ENCODE measurements around the gene DACH1.

Gene DACH1

DNA sequence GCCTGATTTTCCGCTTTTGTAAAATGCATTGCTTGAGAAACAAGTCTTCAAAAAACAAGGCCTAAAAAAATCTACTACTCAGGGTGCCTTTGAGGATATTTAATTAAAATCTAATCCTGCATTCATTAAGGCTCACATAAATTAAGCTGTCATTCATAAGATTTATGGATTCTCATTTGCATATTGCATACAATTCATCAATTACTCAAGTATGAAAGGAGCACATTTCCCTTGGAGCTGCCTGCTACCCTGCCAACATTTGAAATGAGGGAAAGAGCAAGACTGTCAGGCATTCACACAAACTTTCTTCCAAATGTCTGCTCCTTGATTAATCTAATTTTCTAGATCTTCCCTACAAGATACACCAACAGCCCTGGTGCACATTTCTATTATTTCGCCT lies 140.0 kb downstream of the DACH1 start:
- H3K4me3 ChIP-seq (ENCODE audit: low read length), result no peak overlapping the region
- no peak overlapping the region for H3K4me2 ChIP-seq (ENCODE audit: low read length)
- H3K36me3 ChIP-seq (ENCODE audit: insufficient read depth, low read length), result no peaks in the 10 kb centered on the region
- H3K4me1 ChIP-seq (ENCODE audit: control insufficient read depth, insufficient read depth, low read length), result no peaks in the 10 kb centered on the region
- no peaks in the 10 kb centered on the region for H3K27me3 ChIP-seq (ENCODE audit: control insufficient read depth, insufficient read depth, low read length)
- no peak overlapping the region for H3K9ac ChIP-seq (ENCODE audit: low read depth, low read length)
- no peaks in the 10 kb centered on the region for H3K9me3 ChIP-seq (replicated peaks; ENCODE audit: low read length)

DNA sequence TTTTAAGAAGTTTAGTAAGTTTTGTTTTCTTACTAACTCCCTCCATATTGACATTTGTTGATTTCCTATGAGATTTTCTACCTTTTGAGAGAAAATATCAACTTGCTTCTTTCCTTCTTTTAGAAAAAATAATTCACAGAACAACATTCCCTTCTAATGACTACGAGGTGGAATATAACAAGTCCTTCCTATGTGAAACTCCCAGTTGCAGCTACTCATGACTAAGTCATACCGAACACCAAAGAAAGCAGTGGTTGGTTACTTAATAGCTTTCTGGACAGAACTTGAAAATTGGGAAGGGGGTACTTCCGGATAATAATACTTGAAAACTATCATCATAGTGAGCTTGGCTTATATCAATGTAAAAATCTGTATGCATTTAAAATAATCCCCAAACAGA lies 144.8 kb downstream of the DACH1 start:
- H3K4me1 ChIP-seq (ENCODE audit: control insufficient read depth, insufficient read depth, low read length), result no peaks in the 10 kb centered on the region
- no peak overlapping the region for H3K9ac ChIP-seq (ENCODE audit: low read depth, low read length)
- H3K9me3 ChIP-seq (replicated peaks; ENCODE audit: low read length), result no peaks in the 10 kb centered on the region
- H3K4me2 ChIP-seq (ENCODE audit: low read length), result no peak overlapping the region
- no peaks in the 10 kb centered on the region for H3K27me3 ChIP-seq (ENCODE audit: control insufficient read depth, insufficient read depth, low read length)
- no peak overlapping the region for H3K4me3 ChIP-seq (ENCODE audit: low read length)
- H3K36me3 ChIP-seq (ENCODE audit: insufficient read depth, low read length), result no peaks in the 10 kb centered on the region

DNA sequence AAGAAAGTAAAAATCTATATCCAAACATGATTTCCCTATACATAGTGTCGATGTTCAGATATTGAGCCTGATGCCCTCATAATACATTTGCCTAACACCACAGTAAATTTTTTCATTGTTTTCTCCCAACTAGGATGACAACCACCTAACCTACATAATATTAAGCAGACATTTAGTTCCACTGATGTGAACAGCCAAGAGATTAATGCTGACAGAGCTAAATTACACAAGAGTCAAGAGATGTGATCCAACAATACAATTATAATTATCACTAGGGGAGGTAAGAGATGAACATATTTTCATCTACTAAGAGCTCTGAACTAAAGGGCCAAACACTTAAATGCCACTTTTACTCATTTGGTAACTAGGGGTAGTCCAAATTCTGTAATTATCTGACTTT lies 145.9 kb downstream of the DACH1 start:
- Histone ChIP-seq H3K4me2 (ENCODE audit: low read length) (no peak overlapping the region), H3K36me3 (ENCODE audit: insufficient read depth, low read length) (no peaks in the 10 kb centered on the region), H3K27me3 (ENCODE audit: control insufficient read depth, insufficient read depth, low read length) (no peaks in the 10 kb centered on the region), H3K9me3 (replicated peaks; ENCODE audit: low read length) (no peaks in the 10 kb centered on the region), H3K4me1 (ENCODE audit: control insufficient read depth, insufficient read depth, low read length) (no peaks in the 10 kb centered on the region), H3K9ac (ENCODE audit: low read depth, low read length) (no peak overlapping the region), H3K4me3 (ENCODE audit: low read length) (no peak overlapping the region)

DNA sequence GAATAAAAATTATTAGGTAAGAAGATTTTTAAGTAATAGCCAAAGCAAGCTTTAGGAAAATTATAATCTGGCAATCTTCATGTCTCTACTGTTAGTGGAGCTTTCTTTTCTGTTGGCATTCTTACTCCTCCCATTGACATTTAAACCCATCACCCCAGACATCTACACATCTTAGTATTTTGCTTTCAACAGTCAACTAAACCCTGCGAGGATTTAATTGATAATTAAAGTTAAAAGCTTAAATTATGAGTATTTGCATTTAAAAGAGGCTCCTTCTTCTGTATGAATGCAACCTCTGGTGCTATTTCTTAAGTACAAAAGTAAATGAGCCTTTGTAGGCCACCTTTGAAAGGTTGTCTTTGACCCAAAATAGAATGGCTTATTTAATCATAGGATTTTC lies 148.1 kb downstream of the DACH1 start:
- Histone ChIP-seq H3K4me3 (ENCODE audit: low read length) (no peak overlapping the region), H3K27me3 (ENCODE audit: control insufficient read depth, insufficient read depth, low read length) (no peaks in the 10 kb centered on the region), H3K4me2 (ENCODE audit: low read length) (no peak overlapping the region), H3K36me3 (ENCODE audit: insufficient read depth, low read length) (no peaks in the 10 kb centered on the region), H3K9ac (ENCODE audit: low read depth, low read length) (no peak overlapping the region), H3K9me3 (replicated peaks; ENCODE audit: low read length) (no peaks in the 10 kb centered on the region), H3K4me1 (ENCODE audit: control insufficient read depth, insufficient read depth, low read length) (no peaks in the 10 kb centered on the region)

DNA sequence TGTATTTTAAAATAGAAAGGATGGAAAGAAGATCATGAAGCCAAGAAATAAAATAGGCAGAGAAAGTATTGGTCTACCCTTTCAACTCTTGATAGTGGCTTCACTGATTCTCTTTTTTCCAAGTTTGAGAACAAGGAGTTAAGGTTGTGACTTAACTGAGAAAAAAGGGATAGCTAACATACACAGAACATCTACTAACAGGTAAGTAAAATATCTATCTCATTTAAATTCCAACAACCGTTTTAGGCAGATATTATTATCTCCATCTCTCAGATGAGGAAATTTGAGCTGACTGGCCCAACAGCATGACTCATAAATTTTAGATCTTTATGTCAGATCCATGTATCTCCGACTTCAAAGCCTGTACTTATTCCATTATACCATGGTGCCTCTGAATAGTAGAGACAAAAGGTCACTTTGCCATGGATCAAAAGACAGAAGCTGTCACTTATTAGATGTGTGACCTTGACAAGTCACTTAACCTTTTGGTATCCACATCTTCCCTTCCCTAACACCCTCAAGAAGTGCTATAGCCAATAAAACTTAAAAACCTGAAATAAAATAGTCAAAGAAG lies 152.1 kb downstream of the DACH1 start:
- Histone ChIP-seq H3K27me3 (ENCODE audit: control insufficient read depth, insufficient read depth, low read length) (no peaks in the 10 kb centered on the region), H3K4me3 (ENCODE audit: low read length) (no peak overlapping the region), H3K4me2 (ENCODE audit: low read length) (no peak overlapping the region), H3K9me3 (replicated peaks; ENCODE audit: low read length) (no peaks in the 10 kb centered on the region), H3K4me1 (ENCODE audit: control insufficient read depth, insufficient read depth, low read length) (no peaks in the 10 kb centered on the region), H3K9ac (ENCODE audit: low read depth, low read length) (no peak overlapping the region), H3K36me3 (ENCODE audit: insufficient read depth, low read length) (no peaks in the 10 kb centered on the region)

DNA sequence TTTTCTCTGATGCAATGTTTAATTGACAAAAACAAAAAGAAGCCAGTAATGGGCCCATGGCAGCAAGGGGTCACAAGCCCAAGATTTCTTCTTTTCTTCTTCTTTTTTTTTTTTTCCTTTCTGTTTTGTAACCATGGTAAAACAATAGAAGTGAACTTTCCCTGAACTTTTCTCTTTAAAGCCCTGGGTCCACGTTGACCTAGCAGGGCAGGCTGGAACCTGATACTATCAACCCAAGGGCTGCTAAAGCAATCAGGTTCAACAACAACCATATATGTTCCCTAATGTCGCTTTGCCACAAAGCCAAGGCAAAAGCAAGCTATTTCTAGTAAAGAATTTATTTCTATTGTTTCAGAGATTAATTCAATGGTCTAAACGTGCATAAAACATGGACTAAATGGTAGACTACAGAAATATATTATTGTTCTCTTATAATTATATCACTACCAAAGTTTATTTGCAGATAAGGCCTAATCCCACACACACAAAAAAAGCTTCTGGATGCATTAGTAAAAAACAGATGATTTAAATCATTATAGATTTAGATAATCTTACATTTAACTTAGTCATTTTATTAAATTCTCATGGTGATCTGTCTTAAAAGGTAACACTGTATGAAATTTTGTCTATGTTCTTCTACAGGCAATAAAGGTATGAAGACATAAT lies 153.9 kb downstream of the DACH1 start:
- no peaks in the 10 kb centered on the region for H3K4me1 ChIP-seq (ENCODE audit: control insufficient read depth, insufficient read depth, low read length)
- no peaks in the 10 kb centered on the region for H3K9me3 ChIP-seq (replicated peaks; ENCODE audit: low read length)
- no peak overlapping the region for H3K4me2 ChIP-seq (ENCODE audit: low read length)
- H3K9ac ChIP-seq (ENCODE audit: low read depth, low read length), result no peak overlapping the region
- H3K27me3 ChIP-seq (ENCODE audit: control insufficient read depth, insufficient read depth, low read length), result no peaks in the 10 kb centered on the region
- H3K36me3 ChIP-seq (ENCODE audit: insufficient read depth, low read length), result no peaks in the 10 kb centered on the region
- no peak overlapping the region for H3K4me3 ChIP-seq (ENCODE audit: low read length)

DNA sequence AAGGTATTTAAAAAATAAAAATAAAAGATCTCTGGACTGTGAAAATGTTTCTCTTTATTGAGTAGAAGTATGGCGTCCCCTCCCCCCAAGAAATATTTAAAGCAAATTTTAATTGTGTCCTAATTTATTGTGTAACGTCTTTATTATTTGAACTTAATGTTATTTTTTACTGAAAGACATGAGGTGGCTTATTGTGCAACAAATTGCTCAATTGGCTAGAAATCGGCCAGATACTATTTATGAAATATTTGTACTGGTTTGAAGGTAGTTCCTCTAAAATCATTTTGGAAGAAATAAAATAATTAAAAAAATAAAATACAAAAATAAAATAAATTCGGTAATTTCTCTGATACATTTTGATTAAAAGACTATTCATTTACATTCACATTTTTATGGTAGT lies 162.3 kb downstream of the DACH1 start:
- H3K9ac ChIP-seq (ENCODE audit: low read depth, low read length), result no peak overlapping the region
- no peaks in the 10 kb centered on the region for H3K9me3 ChIP-seq (replicated peaks; ENCODE audit: low read length)
- no peaks in the 10 kb centered on the region for H3K36me3 ChIP-seq (ENCODE audit: insufficient read depth, low read length)
- H3K27me3 ChIP-seq (ENCODE audit: control insufficient read depth, insufficient read depth, low read length), result no peaks in the 10 kb centered on the region
- no peaks in the 10 kb centered on the region for H3K4me1 ChIP-seq (ENCODE audit: control insufficient read depth, insufficient read depth, low read length)
- H3K4me3 ChIP-seq (ENCODE audit: low read length), result no peak overlapping the region
- H3K4me2 ChIP-seq (ENCODE audit: low read length), result no peak overlapping the region

DNA sequence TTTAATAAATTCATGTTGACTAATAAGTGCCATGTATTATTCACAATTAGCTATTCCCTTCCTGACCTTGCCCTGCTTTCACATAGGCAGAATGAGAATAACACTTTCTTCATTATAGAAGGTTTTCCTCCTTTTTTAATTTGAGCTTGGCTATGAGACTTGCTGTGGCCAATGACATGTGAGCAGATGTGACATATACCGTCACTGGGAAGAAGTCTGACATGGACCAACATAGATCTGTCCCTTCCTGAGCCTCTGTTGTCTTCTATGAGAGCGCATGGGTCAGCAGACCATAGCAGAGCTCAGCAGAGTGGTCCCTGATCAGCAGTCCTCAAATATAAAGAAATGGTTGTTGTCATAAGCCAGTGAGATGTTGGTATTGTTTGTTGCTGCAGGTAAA lies 163.9 kb downstream of the DACH1 start:
- Histone ChIP-seq H3K4me1 (ENCODE audit: control insufficient read depth, insufficient read depth, low read length) (no peaks in the 10 kb centered on the region), H3K36me3 (ENCODE audit: insufficient read depth, low read length) (no peaks in the 10 kb centered on the region), H3K4me2 (ENCODE audit: low read length) (no peak overlapping the region), H3K27me3 (ENCODE audit: control insufficient read depth, insufficient read depth, low read length) (no peaks in the 10 kb centered on the region), H3K9me3 (replicated peaks; ENCODE audit: low read length) (no peaks in the 10 kb centered on the region), H3K9ac (ENCODE audit: low read depth, low read length) (no peak overlapping the region), H3K4me3 (ENCODE audit: low read length) (no peak overlapping the region)

DNA sequence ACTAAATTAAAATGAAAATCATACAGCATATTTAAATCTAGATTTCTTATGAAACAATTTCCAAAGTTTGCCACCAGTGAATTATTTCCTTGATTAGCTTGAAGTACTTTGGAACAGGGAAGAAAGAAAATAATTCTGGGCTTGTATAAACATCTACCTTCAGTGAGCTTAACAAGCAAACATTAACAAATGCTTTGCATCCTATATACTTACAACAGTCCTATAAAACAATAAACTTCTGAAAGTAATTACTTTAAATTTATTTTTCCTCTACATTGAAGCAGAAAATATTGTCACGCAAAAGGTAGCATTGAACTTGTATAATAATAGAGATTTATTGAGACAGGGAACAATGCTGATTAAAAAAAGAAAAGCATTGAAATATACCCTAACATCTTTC lies 164.8 kb downstream of the DACH1 start:
- Histone ChIP-seq H3K27me3 (ENCODE audit: control insufficient read depth, insufficient read depth, low read length) (no peaks in the 10 kb centered on the region), H3K4me3 (ENCODE audit: low read length) (no peak overlapping the region), H3K9me3 (replicated peaks; ENCODE audit: low read length) (no peaks in the 10 kb centered on the region), H3K36me3 (ENCODE audit: insufficient read depth, low read length) (no peaks in the 10 kb centered on the region), H3K9ac (ENCODE audit: low read depth, low read length) (no peak overlapping the region), H3K4me1 (ENCODE audit: control insufficient read depth, insufficient read depth, low read length) (no peaks in the 10 kb centered on the region), H3K4me2 (ENCODE audit: low read length) (no peak overlapping the region)

DNA sequence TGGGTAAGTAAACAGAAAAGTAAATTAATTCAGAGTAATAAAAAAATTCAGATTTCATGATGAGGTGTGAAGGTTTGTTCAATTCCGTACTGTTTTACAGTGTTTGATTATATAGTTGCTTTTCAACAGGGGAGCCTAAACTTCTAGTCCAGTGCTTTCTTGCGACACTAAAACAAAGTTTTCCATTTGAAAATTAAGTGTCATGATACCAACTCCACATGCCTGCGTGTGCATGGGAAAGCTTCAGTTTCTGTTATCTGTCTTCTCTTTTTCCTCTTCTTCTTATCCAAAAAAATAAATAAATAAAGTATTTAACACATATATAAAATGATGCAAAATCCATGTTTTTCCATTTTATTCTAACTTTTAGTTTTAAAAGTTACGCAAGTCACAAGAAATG lies 165.3 kb downstream of the DACH1 start:
- no peak overlapping the region for H3K4me2 ChIP-seq (ENCODE audit: low read length)
- H3K4me3 ChIP-seq (ENCODE audit: low read length), result no peak overlapping the region
- H3K9me3 ChIP-seq (replicated peaks; ENCODE audit: low read length), result no peaks in the 10 kb centered on the region
- no peaks in the 10 kb centered on the region for H3K4me1 ChIP-seq (ENCODE audit: control insufficient read depth, insufficient read depth, low read length)
- H3K9ac ChIP-seq (ENCODE audit: low read depth, low read length), result no peak overlapping the region
- H3K36me3 ChIP-seq (ENCODE audit: insufficient read depth, low read length), result no peaks in the 10 kb centered on the region
- no peaks in the 10 kb centered on the region for H3K27me3 ChIP-seq (ENCODE audit: control insufficient read depth, insufficient read depth, low read length)

DNA sequence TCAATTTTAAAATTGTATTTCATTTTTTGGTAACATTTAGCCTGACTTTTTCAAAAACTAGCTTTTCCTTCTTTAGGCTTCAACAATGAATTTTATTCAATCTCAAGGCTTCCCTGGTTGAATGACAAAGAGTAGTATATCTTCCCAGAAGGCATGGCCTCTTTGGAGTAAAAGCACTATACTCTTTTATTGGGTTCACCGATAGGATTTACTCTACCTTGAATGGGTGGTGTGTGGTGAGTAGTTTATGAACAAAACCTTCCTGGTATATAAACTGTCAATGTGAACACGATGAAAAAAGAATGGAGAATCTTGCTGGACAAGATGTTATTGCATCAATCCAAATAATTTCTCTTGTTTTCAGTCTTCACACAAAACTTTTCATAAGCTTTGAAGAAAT lies 167.7 kb downstream of the DACH1 start:
- no peaks in the 10 kb centered on the region for H3K27me3 ChIP-seq (ENCODE audit: control insufficient read depth, insufficient read depth, low read length)
- H3K4me1 ChIP-seq (ENCODE audit: control insufficient read depth, insufficient read depth, low read length), result no peaks in the 10 kb centered on the region
- H3K9me3 ChIP-seq (replicated peaks; ENCODE audit: low read length), result no peaks in the 10 kb centered on the region
- no peaks in the 10 kb centered on the region for H3K36me3 ChIP-seq (ENCODE audit: insufficient read depth, low read length)
- H3K4me2 ChIP-seq (ENCODE audit: low read length), result no peak overlapping the region
- H3K4me3 ChIP-seq (ENCODE audit: low read length), result no peak overlapping the region
- no peak overlapping the region for H3K9ac ChIP-seq (ENCODE audit: low read depth, low read length)

DNA sequence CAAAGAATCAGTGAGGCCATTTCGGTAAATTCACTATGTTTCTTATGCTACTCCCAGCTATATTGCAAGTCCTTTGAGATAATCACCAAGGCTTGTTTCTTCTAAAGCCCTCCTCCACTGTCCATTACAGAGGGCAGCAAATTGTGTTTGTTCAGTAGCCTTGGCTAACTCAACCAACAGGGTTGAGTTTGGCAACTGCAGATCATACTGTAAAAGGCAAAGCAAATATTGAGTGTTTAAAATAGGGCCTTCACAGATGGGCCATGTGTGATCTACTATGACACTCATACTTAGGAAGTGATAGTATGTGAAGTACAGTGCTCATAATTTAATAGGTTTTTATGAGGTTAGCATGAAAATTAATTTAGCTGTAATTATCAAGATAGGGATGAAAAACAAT lies 171.3 kb downstream of the DACH1 start:
- H3K27me3 ChIP-seq (ENCODE audit: control insufficient read depth, insufficient read depth, low read length), result no peaks in the 10 kb centered on the region

More for the DNA sequence above, 171.3 kb downstream of the DACH1 start:
- no peaks in the 10 kb centered on the region for H3K9me3 ChIP-seq (replicated peaks; ENCODE audit: low read length)
- no peak overlapping the region for H3K4me3 ChIP-seq (ENCODE audit: low read length)
- no peak overlapping the region for H3K4me2 ChIP-seq (ENCODE audit: low read length)
- H3K4me1 ChIP-seq (ENCODE audit: control insufficient read depth, insufficient read depth, low read length), result no peaks in the 10 kb centered on the region
- no peaks in the 10 kb centered on the region for H3K36me3 ChIP-seq (ENCODE audit: insufficient read depth, low read length)
- no peak overlapping the region for H3K9ac ChIP-seq (ENCODE audit: low read depth, low read length)

All from skeletal muscle satellite cell (primary cell).